ENCODE data around the gene ST6GALNAC4. TPM values are rescaled to one million over a fixed set of nuclear protein-coding genes. Genes with fewer than 3 reads are reported as not detected.

ST6GALNAC4 gene
- total and polyA plus RNA-seq, 9 of the 15 experiments (the other 6 are each of a cell fraction or from before 2014, with no cell fraction given): 2.6 to 43.1 (median 15.4) TPM

DNA sequence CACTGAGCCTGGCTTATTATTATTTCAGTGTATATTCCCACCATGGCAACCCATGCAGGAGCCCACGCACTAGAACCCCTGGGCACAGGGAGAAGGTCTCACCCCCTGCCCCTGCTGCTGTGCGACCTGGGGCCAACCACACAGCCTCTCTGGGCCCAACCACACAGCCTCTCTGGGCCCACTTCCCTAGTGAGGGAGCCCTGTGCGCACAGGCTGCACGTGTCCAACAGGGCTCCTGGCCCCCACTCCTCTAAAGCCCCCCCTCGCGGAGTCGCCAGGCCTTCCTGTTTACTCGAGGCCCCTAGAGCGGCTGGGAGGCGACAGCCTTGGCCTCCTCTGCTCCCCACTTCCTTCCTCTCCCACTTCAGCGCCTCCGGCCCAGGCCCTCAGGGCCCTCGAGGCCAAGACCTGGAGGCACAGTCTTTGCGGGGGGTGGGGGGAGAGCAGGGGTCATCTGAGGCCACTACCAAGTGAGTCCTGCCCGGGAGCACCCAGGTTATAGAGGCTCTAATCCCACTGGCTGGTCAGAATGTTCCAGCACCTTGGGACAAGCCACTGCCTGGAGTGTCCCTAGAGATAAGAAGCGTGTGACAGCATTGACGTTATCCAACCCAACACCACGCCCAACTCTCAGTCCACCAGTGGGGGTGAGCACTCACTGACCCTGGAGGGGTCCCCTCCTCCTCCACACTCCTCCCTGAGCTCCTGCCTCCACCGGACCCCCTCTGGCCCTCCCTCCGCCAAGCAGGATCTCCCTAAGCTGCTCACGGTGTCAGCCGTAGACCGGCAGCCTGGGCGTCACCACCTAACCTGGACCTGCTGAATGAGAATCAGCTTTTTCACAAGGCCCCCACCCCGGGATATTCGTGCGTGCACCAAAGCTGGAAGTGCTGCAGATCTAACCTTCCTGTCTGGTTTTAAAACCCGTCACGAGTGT lies 54.5 kb downstream of the ST6GALNAC4 start (continued):
- TF ChIP-seq ZHX1 (conservative IDR thresholded peaks at IDR 0.05; ENCODE audit: low read length) (no peak), GATAD2A (IDR thresholded peaks at IDR 0.05) (peak; percentile 97), NFE2 (IDR thresholded peaks at IDR 0.05; ENCODE audit: low read depth) (no peak), HNRNPUL1 (IDR thresholded peaks at IDR 0.05; ENCODE audit: low read length) (no peak), ZNF165 (CRISPR knock-in tag; IDR thresholded peaks at IDR 0.05; ENCODE audit: borderline replicate concordance) (no peak), MLX (CRISPR knock-in tag; conservative IDR thresholded peaks at IDR 0.05) (no peak), ZNF398 (CRISPR knock-in tag; IDR thresholded peaks at IDR 0.05) (no peak), RBM39 (optimal IDR thresholded peaks at IDR 0.05; ENCODE audit: low read depth, low read length) (no peak), PTBP1 (IDR thresholded peaks at IDR 0.05; ENCODE audit: low read depth, low read length) (peak; percentile 64; the same call in 1 of the 2 replicates), SUPT5H (IDR thresholded peaks at IDR 0.05) (no peak), CGGBP1 (CRISPR knock-in tag; IDR thresholded peaks at IDR 0.05) (no peak), USF1 (CRISPR knock-in tag; IDR thresholded peaks at IDR 0.05) (peak; percentile 83), ZNF184 (CRISPR knock-in tag; IDR thresholded peaks at IDR 0.05) (no peak), ZNF431 (CRISPR knock-in tag; IDR thresholded peaks at IDR 0.05) (peak; percentile 78), PYGO2 (tag; IDR thresholded peaks at IDR 0.05) (0 out of 2 replicates have a peak, but pooled peaks have one; percentile 9), HMBOX1 (IDR thresholded peaks at IDR 0.05) (peak; percentile 48; the same call in 1 of the 2 replicates), ZC3H11A (IDR thresholded peaks at IDR 0.05; ENCODE audit: low read depth, low read length) (no peak), SMARCE1 (IDR thresholded peaks at IDR 0.05) (peak; percentile 84), ZNF24 (IDR thresholded peaks at IDR 0.05) (no peak), ARID1B (IDR thresholded peaks at IDR 0.05) (peak; percentile 93), ARNT (IDR thresholded peaks at IDR 0.05) (peak; percentile 28 to 34; a peak in 1 of 4 replicates)
